ENCODE measurements around the gene MFSD6L. TPM values are rescaled to one million over a fixed set of nuclear protein-coding genes. Genes with fewer than 3 reads are reported as not detected.

The MFSD6L gene, protein sequence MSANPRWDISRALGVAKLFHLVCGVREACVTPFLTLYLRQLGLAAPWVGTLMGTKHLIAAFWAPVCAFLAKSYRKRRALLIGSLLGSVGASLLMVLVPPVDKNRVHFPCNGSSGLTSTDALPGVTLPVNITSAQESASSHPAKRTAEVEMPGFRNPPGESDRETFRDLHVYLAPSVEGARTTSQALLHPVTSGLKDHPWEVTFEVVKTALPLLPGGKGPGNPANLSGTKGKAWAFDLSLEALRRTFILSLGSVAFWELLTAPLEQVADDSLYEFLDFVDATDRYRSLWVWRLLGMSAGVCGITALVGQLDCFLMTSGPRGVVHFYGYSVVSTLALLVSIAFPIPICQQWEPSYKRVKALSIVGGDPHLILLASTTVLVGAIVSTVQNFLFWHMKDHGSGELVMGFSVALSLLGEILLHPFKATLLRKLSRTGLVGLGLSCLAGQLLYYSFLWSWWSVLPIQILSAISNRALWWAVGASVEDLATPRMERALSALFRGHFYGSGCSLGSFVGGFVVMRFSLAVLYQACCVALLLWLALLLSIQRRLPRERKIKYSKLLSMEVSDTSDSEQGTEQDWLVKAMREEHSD
- not detected in 2 replicates for total RNA-seq

DNA sequence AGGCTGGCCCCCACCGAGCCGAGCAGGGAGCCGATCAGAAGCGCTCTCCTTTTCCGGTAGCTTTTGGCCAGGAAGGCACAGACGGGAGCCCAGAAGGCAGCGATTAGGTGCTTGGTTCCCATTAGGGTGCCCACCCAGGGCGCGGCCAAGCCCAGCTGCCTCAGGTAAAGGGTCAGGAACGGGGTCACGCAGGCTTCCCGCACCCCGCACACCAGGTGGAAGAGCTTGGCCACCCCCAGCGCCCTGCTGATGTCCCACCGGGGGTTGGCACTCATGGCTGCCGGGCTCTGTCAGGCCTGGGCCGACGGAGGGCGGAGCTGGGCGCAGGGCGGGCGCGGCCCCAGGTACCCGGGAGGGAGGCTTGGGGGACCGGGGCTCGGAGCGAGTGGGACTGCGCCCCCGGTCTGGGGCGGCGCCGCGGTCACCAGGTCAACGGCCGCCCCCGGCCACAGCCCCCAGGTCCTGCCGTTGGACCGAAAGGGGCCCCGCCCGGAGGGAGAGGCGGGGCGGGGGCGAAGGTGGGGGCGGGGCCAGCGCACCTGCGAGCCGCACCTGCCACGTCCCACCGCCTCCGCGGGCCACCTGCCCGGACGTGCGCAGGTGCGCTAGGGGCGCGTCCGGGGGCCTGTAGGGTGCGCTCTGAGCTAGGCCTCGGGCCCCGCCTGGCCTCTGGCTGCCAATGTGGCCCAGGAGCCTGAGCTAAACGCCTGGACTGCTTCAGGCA lies at the start of gene MFSD6L:
Gene MFSD6L, minus strand, starts transcription at position 520 of the 724 bp plus-strand sequence. Its CDS starts 245 bp downstream, at position 275.
- DNase-seq (ENCODE audit: low read depth in 2 of 2) = no peak

DNA sequence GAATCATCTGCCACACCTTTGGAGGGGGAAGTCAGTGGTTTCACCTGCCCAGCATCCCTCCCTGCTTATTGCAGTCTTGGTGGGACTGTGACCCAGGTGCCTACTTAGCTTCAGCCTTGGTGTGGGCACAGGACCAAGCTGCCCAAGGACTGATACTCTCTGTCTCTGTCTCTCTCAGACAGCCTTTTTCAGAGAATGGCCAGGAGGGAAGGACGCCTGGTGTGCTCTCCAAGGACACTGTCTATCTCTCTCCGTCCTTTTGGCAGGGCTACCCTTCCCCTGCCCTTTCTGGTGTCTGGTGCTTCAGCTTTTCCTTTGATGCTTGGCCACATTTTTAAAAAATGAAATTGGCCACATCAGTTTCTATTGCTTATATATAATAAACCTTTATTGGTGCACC lies 48.7 kb upstream of the MFSD6L start:
- DNase-seq (ENCODE audit: low read depth in 2 of 2) = no peak

DNA sequence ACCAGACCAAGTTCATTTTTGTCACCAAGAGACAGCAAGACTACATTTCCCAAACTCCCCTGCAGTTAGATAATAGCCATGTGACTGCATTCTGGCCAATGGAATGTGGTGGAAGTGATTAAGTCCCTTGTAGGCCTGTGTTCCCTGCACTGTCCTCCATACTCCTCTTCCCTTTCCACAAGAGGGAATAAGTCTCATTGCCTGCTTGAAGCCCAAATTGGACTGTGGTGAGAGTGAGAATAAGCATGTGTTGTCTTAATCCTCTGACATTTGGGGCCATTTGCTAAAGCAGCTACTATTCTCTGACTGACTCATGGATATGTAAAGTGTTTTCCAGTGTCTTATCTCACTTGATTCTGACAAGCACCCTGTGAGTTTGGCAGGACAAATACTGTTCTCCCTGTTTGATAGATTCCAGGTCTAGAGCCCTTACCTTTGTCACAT lies 47.6 kb upstream of the MFSD6L start:
- DNase-seq (ENCODE audit: low read depth in 2 of 2) = peak; percentile 34 to 47

DNA sequence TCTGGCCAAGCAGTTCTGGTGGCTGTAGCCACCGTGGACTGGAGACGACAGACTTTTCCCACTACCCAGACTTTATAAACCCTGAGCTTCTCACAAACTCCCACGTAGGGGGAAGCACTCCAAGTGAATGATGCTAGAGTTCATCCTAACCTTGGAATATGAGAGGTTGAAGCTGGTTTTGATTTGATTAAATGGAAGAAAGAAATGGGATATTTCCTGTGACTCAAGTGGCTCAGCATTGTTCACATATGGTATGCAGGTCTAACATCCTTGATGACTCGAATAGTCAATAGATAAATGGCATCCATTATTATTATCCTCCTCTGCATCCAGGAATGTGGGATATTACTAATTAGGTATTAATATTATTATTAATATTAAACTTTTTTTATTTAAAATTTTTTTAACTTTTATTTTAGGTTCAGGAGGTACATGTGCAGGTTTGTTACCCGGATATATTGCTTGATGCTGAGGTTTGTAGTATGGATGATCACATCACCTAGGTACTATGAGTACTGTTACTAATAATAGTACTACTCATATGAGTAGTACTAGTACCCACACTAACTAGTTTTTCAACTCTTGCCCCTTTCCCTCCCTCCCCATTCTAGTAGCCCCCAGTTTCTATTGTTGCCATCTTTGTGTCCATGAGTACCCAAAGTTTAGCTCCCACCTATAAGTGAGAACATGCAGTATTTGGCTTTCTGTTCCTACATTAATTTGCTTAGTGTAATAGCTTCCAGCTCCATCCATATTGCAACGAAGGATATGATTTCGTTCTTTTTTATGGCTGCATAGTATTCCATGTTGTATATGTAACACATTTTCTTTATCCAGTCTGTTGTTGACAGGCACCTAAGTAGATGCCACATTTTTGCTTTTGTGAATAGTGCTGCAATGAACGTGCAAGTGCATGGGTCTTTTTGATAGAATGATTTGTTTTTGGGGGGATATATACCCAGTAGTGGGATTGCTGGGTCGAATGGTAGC lies 45.4 kb upstream of the MFSD6L start:
- DNase-seq (ENCODE audit: low read depth in 2 of 2) = no peak

GRCh38 chr17:8843344-8843743 lies 44.2 kb upstream of the MFSD6L start:
- no peak for DNase-seq (ENCODE audit: low read depth in 2 of 2)

- DNase-seq (ENCODE audit: low read depth in 2 of 2) = no peak
These were observed 42.7 kb upstream of the MFSD6L start for GRCh38 chr17:8841844-8842243.

GRCh38 chr17:8839410-8839935 lies 40.3 kb upstream of the MFSD6L start:
- DNase-seq (ENCODE audit: low read depth in 2 of 2) = no peak

- DNase-seq (ENCODE audit: low read depth in 2 of 2) = no peak
These were observed 39.5 kb upstream of the MFSD6L start for GRCh38 chr17:8838551-8839095.

DNA sequence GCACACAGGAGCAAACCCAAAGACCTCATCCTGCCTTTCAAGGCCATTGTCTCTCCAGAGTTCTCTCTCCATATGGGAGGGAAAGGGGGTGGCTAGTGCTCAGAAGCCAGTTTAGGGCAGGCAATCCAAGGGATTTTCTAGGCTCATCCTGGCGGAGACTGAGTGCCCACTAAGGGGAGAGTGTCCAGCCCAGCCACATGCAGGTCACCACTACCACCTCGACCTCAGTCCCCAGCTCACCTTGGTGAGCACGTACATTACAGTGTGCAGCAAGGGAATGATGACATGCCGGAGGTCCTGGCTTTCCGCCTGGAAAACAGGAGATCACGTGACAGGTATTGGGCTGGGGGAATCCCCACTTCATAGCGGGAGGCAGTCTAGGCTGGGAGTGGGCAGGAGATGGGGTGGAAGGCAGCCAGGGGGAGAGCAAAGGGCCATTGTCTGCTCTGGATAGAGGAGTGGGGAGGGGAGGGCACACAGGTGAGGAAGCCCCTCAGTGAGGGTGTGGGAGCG lies 38.5 kb upstream of the MFSD6L start:
- peak in 1 of 2 donors; percentile 84 for DNase-seq (ENCODE audit: low read depth in 2 of 2)

GRCh38 chr17:8836821-8837562 lies 37.8 kb upstream of the MFSD6L start:
- no peak for DNase-seq (ENCODE audit: low read depth in 2 of 2)

DNA sequence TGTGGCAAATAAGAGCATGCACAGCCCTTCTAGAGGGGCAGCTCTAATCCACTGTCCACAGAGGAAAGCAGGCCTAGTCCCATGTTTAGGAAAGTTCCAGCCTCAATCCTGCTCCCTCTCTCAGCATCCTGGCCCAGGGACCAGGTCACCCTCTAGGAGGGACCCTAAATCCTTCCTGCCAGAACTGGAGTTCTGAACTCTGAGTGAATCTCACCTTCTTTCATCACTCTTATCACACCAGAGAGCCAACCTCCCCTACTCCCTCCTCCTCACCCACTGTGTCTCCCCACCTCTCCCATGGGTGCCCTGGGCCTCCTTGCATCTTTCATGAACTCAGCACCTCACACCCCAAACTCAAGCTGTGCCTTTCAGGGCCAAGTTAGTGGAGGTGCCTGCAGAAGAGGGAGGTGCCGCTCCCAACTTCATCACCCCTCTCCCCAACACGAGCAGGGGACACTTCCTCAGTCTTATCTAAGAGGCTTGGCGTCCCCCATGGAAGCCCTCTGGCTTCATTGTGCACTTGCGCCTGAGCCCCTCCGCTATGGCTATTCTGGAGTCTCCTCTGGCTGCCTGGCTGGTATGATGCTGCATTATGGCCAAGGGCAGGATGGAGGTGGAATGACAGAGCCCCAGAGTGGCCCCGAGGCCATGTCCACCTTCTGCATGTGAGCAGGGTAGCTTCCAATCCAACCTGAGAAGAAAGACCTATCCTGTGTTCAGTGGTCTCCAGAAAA lies 36.6 kb upstream of the MFSD6L start:
- DNase-seq (ENCODE audit: low read depth in 2 of 2) = no peak

DNA sequence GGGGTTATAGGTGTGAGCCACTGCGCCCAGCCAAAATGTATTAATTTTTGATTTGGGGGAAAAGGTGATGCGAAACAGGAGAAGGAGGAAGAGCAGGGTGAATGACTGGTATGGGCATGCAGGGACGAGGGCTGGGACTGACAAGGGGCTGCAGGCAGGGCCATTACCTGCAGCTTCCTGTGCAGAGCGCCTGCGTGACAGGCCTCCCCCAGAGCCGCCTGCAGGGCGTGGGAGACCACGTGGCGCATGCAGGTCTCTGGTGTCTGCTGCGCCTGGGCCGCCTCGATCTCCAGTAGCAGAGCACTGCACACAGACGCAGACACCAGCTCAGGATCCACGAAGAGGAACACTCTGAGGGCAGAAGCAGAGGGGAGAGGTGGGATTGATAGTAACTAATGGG lies 35.9 kb upstream of the MFSD6L start:
- DNase-seq (ENCODE audit: low read depth in 2 of 2) = no peak

DNA sequence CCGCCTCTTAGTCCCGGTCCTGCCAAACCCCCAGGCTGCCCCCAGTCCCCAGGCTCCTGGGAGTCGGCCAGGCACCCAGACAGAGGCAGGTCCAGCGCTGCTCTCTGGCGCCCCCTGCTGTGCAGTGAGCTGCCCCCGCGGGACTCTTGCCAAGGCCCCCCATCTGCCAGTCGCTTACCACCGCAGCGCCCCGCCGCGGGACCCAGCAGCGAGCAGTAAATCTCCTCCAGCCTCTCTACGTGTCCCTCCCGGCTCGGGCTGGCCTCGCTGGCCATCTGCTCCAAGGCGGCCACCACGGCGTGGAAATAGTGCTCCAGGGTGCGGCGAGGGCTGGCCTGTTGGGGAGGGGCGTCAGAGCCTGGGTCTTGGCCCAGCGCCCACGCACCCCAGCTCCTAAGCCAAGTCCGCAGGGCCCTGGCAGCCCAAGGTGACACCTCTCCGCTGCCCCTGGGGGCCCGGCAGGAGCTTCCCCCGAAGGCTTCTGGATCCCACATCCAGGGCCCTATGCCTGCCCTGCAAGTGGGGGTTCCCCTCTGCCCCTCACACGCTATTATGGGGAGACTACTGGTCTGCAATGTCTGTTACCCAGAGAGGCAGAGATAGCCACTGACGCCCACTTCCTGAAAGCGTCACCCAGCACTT lies 33.7 kb upstream of the MFSD6L start:
- DNase-seq (ENCODE audit: low read depth in 2 of 2) = peak in 1 of 2 donors; percentile 13

- no peak for DNase-seq (ENCODE audit: low read depth in 2 of 2)
These were observed 32.2 kb upstream of the MFSD6L start for GRCh38 chr17:8831234-8831849.

- no peak for DNase-seq (ENCODE audit: low read depth in 2 of 2)
These were observed 31.0 kb upstream of the MFSD6L start for GRCh38 chr17:8830141-8830540.

DNA sequence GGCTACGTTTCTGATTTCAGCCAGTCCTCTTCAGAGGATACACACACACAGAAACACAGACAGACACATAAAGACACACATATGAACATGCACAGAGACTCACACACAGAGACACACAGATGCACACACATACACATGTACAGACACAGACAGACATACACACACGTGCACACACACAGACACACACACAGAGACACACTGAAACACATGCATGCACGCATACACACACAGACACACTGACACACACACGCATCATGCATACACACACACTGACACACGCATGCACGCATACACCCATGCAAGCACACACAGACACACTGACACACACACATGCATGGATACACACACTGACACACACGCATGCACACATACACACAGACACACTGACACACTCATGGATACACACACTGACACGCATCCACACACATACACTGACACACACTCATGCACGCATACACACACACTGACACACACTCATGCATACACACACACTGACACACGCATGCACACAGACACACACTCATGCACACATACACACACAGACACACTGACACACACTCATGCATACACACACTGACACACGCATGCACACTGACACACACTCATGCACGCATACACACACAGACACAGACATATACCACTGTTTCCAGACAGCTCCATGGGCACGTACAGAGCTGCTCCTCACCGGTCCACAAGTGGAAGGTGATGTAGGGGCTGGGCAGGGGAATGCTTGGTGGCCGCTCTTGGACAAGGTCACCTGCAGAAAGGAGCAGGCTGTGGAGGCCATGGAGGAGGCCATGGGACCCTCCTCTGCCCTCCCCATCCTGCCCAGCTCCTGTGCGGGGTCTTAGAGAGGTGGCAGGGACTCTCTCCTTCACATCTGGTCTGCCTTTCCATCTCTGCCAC lies 30.1 kb upstream of the MFSD6L start:
- no peak for DNase-seq (ENCODE audit: low read depth in 2 of 2)

- DNase-seq (ENCODE audit: low read depth in 2 of 2) = no peak
These were observed 29.3 kb upstream of the MFSD6L start for GRCh38 chr17:8828517-8828875.
